Transverse colon (tissue), 3 donors: ENCODE results near the gene TAF1C.

ENCODE experiments used
- CTCF ChIP-seq, 5 experiments: fragments of 200-600 bp in 3 of 5; fragments of 450-650 bp in 2 of 5; sonication (generic) in 3 of 5; IDR thresholded peaks; 1 replicate in 2 of 5; 2 replicates in 3 of 5; pipeline ENCODE4 v1.5.1; 2016 to 2017; ENCODE audit warnings: antibody characterized with exemption in 5 of 5, inconsistent platforms in 3 of 5, mild to moderate bottlenecking in 2 of 5, moderate library complexity in 1 of 5
- POLR2A ChIP-seq: fragments of 450-650 bp; IDR thresholded peaks from one replicate; pipeline ENCODE4 v1.6.1; 2016; ENCODE audit warnings: antibody characterized with exemption, mild to moderate bottlenecking, moderate library complexity

GRCh38 chr16:84223456-84223855 lies 36.6 kb upstream of the TAF1C start:
- TF ChIP-seq CTCF (IDR thresholded peaks at IDR 0.05): no peak
- no peak for TF ChIP-seq POLR2A
